ENCODE measurements around the gene SLC30A4.

Gene SLC30A4

DNA sequence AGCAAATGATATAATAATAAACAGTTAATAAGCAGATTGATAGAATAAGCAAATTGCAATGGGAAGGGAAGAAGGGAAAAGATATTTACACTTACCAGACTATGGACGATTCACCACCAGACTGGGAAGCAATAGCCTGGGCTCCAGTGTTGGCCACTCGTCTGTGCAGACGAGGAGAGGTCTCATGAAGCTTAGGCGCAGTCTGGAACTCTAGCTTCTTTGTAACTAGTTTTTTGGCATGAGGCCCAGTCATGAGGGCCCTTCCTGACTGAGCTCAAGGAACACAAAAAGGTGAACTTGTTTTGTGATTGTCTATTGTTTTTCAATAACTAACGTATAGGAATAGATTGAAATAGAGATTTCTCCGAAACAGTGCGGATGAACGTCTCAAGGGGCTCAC lies 80.9 kb downstream of the SLC30A4 start:
- no peak for DNase-seq (ENCODE audit: low read depth)
- no peak for TF ChIP-seq CTCF (IDR thresholded peaks at IDR 0.05; ENCODE audit: insufficient read depth, low read depth, low read length, missing control alignments)
- no peak overlapping the region for H3K4me3 ChIP-seq (ENCODE audit: low read length)

DNA sequence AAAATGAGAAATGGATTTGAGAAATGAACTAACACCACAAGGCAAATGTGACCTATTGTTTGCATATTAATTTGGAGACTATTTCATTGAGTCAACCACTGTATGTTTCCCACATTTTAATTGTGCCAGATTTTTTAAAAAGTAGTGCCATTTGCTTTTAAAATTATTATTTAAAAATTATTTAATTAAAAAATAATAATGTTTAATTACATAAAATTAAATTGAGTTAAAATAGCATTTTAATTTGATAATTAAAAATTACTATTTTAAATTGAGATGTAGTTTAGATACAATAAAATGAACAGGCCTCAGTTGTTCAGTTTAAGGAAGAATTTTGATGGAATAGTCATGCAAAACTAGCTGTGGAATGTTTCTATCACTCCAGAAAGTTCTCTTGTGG lies 81.5 kb downstream of the SLC30A4 start:
- TF ChIP-seq CTCF (IDR thresholded peaks at IDR 0.05; ENCODE audit: insufficient read depth, low read depth, low read length, missing control alignments) = no peak
- no peak overlapping the region for H3K4me3 ChIP-seq (ENCODE audit: low read length)
- DNase-seq (ENCODE audit: low read depth) = no peak

- TF ChIP-seq CTCF (IDR thresholded peaks at IDR 0.05; ENCODE audit: insufficient read depth, low read depth, low read length, missing control alignments) = no peak
- H3K4me3 ChIP-seq (ENCODE audit: low read length) = no peak overlapping the region
- no peak for DNase-seq (ENCODE audit: low read depth)
These were observed 82.9 kb downstream of the SLC30A4 start for GRCh38 chr15:45439521-45440260.

DNA sequence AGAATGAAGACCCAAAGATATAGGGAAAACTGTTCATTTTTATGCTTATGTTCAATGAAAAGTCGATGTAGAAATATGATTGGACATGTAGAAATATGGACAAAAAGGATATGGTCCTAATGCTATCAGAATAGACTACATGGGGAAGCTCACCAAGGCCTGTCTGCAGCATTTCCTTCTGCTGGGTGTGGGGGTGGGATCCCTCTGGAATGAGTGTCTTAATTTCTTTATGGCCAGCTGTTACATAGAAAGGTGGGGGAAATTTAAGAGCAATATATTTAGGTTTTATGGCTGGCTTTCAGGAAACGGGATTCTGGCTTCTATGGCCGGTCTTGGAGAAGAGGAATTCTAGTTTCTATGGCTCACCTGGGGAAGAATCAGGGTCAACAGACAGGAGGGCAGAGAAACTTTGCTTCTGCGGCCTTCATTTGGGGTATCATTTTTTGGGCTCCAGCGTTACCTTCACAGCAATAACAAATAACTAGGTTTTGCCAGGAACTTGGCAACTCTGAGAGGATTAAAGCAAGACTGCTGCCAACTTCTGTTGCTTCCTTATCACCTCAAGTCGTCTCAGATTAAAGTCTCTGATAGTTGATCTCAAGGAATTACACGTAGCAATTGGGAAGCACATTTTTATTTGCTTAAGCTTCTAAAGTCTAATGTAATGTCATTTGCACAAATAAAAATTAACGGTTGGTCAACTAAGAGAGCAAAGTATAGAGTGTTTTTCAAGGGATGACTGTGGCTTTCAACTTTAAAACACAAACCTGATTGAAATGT lies 87.2 kb downstream of the SLC30A4 start:
- no peak for DNase-seq (ENCODE audit: low read depth)
- no peak overlapping the region for H3K4me3 ChIP-seq (ENCODE audit: low read length)
- no peak for TF ChIP-seq CTCF (IDR thresholded peaks at IDR 0.05; ENCODE audit: insufficient read depth, low read depth, low read length, missing control alignments)

DNA sequence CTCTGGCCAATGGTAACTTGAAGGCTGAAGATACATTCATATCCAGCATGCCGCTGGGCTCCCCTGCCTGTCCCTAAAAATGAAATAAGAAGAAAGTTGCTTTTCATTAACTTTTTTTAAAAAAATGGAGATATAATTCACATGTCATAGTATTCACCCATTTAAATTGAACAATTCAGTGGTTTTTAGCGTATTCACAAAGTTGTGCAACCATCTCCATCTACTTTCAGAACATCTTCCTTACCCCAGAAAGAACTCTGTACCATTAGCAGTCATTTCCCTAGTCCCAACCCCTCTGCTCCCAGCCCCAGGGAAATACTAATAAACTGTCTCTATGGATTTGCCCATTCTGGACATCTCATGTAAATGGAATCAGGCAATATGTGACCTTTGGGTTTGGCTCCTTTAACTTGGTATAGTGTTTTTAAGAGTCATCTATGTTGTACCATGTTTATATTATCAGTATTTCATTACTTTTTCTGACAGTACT lies 88.4 kb downstream of the SLC30A4 start:
- H3K4me3 ChIP-seq (ENCODE audit: low read length) = no peak overlapping the region
- no peak for DNase-seq (ENCODE audit: low read depth)
- TF ChIP-seq CTCF (IDR thresholded peaks at IDR 0.05; ENCODE audit: insufficient read depth, low read depth, low read length, missing control alignments) = no peak

DNA sequence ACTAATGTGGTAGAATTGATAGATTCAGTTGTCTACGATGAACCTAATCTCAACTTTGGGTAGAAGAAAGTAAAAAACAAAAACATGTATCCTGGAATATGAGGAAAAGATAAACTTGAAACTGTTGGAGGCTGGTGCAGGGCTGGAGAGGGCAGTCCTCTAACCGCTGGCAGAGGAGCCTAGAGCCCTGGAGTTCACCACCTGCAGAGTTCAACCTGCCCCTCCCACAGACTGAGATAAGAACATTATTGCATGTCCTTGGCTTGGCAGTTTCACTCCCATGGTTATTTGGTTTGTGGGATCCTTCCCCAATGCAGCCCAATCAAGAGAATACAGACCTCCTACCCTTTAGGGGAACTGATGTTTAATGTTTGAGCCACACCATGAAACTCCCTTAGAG lies 91.0 kb downstream of the SLC30A4 start:
- no peak for DNase-seq (ENCODE audit: low read depth)
- no peak overlapping the region for H3K4me3 ChIP-seq (ENCODE audit: low read length)
- TF ChIP-seq CTCF (IDR thresholded peaks at IDR 0.05; ENCODE audit: insufficient read depth, low read depth, low read length, missing control alignments) = no peak
